ENCODE measurements around the gene CALML5.

The CALML5 gene

DNA sequence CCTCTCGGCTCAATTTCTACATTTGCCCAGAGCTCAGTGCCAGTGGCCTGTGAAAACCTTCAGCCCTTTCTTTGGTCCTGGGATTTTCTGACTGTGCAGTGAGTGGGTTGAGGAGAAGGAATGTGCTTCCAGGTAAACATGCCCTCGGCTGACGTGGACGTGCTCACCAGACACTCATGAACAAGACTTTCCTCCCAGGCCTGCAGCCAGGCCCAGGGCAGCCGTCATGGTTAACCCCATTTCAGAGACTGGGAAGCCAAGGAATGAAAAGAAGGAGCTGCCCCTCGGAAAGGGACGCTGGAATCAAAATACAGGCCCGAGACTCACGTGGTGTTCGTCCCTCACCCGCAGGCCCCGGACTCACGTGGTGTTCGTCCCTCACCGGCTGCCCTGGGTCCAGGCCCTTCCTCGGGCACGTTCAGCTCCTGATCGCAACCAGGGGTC, 8.8 kb upstream of the CALML5 start:
- TF ChIP-seq, protein P1, sequence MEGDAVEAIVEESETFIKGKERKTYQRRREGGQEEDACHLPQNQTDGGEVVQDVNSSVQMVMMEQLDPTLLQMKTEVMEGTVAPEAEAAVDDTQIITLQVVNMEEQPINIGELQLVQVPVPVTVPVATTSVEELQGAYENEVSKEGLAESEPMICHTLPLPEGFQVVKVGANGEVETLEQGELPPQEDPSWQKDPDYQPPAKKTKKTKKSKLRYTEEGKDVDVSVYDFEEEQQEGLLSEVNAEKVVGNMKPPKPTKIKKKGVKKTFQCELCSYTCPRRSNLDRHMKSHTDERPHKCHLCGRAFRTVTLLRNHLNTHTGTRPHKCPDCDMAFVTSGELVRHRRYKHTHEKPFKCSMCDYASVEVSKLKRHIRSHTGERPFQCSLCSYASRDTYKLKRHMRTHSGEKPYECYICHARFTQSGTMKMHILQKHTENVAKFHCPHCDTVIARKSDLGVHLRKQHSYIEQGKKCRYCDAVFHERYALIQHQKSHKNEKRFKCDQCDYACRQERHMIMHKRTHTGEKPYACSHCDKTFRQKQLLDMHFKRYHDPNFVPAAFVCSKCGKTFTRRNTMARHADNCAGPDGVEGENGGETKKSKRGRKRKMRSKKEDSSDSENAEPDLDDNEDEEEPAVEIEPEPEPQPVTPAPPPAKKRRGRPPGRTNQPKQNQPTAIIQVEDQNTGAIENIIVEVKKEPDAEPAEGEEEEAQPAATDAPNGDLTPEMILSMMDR (IDR thresholded peaks at IDR 0.05; ENCODE audit: low read depth, low read length), result no peak
- no peak overlapping the region for H3K4me3 ChIP-seq (ENCODE audit: low read depth, low read length)
- no peak for DNase-seq (ENCODE audit: low read depth, low spot score)
- in situ Hi-C loops (cut with HindIII; ENCODE audit: low sequenced_read_pairs), result no loop called here

DNA sequence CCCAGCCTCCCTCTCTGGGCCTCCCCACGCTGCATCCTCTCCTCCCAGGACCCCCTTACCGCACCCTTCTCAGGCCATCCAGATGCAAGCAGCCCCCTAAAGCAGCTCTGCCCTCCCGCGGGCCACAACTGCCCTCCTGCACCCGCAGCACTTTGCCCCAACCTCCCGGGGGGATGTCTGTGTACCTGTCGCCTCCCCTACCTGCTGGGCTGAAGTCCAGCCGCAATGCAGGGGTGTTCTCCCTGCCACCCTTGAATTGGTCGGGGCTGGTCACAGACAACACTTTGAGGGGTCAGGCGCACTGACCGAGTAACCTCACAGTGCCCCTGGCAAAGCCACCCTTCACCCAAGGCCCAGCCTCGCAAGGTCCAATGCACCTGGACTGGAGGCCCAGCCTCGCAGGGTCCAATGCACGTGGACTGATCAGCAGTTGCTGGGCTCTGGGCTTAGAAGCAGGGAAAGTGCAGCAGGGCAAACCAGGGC, 8.3 kb upstream of the CALML5 start:
- in situ Hi-C loops (cut with HindIII; ENCODE audit: low sequenced_read_pairs), result no loop called here
- H3K4me3 ChIP-seq (ENCODE audit: low read depth, low read length), result no peak overlapping the region
- TF ChIP-seq, protein P1 (IDR thresholded peaks at IDR 0.05; ENCODE audit: low read depth, low read length), result no peak
- DNase-seq (ENCODE audit: low read depth, low spot score), result no peak

DNA sequence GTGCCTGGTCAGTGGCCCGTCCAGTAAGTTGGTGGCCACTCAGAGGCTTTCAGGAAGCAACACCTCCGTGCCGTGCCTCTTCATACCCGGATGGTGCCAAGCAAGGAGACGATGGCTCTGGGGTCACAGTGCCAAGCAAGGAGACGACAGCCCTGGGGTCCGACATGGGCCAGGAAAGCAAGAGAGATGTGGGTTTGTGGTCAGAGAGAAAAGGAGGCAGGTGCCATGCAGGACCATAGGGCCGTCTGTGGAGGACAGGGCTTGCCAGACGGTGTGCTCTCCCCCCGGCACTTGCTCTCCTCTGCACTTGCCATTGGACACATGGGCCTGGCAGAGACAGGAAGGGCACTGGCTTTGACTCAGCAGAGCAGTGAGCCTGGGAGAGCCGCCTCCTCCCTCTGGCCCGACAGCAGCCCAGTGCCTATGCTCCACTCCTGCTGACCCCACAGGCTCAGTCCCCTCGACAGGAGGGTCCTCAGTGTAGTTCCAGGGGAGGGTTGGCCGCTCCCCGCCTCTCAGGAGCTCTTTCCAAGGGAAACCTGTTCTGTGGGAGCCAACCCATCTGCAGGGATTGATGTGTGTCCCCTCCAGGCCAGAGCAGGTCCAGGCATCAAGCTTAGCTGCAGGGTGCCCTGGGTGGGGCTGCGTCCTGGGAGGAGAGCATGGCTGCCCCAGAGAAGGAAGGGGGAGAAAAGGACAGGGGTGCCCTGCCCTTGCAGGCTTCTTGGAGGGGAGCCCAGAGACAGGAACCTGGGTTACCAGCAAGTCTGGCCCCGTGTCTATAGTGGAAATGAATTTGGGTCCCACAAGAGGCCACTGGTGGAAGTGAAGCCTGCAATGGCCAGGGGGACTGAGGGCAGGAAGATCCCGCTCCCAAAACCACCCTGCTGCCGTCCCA, 7.6 kb upstream of the CALML5 start:
- no peak overlapping the region for H3K4me3 ChIP-seq (ENCODE audit: low read depth, low read length)
- in situ Hi-C loops (cut with HindIII; ENCODE audit: low sequenced_read_pairs), result no loop called here
- TF ChIP-seq, protein P1 (IDR thresholded peaks at IDR 0.05; ENCODE audit: low read depth, low read length), result no peak
- no peak for DNase-seq (ENCODE audit: low read depth, low spot score)

DNA sequence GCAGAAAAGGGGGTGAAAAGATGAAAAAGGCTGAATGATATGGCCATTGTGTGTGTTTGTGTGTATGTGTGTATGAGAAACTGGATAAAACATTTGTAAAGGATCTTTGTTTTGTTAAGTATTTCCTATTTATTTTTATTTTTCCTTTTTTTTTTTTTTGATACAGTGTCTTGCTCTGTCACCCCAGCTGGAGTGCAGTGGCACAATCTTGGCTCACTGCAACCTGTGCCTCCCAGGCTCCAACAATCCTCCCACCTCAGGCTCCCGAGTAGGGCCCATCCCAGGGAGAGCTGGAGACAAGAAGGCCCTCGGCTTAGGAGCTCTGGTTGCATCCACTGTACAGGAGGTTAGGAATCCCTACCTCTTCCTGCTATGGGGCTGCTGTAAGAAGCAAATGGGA, 6.9 kb upstream of the CALML5 start:
- no peak for DNase-seq (ENCODE audit: low read depth, low spot score)
- in situ Hi-C loops (cut with HindIII; ENCODE audit: low sequenced_read_pairs), result no loop called here
- TF ChIP-seq, protein P1 (IDR thresholded peaks at IDR 0.05; ENCODE audit: low read depth, low read length), result no peak
- no peak overlapping the region for H3K4me3 ChIP-seq (ENCODE audit: low read depth, low read length)

DNA sequence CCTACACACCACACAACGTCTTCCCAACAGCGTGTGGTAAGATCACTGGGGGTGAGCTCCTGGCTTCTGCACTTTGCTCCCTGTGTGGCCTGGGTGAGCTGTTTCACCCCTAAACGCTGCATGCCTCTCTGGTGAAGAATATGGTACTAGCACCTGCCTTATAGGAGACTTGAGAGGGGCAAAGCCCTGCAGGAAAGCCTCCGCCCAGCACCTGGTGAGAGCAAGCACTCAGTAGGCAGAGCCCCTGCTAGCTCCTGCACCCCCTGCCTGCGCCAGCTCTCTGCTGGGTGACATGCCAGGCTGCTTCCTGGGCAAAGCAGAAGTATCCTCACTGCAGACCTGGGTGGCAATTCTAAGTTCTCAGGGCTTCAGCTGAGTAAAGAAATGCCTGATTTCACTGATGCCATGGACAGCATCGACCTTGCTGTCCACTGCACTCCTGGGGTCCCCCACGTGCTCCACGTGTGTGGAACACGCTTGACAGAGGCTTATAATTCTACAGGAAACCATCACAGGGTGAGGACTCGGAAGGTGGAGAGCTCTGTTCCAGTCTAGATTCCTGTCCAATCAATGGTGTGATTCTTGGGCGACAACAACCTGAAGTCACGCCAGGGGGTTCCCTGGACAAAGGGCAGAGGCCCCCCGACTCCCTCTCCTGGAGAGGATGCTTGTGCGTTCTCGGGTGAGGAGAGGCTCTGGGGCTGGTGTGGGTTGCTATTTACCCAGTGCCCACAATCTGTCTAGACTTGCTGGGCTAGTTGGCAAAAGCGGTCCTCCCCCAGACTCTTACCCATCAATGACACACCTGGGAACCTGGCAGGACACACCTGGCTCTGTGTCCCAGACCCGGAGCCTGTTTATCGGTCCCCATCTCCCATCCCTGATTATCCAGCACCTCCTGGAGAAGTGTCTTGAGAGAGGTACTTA, 5.0 kb upstream of the CALML5 start:
- DNase-seq (ENCODE audit: low read depth, low spot score), result no peak
- TF ChIP-seq, protein P1 (IDR thresholded peaks at IDR 0.05; ENCODE audit: low read depth, low read length), result no peak
- no peak overlapping the region for H3K4me3 ChIP-seq (ENCODE audit: low read depth, low read length)
- in situ Hi-C loops (cut with HindIII; ENCODE audit: low sequenced_read_pairs), result no loop called here

DNA sequence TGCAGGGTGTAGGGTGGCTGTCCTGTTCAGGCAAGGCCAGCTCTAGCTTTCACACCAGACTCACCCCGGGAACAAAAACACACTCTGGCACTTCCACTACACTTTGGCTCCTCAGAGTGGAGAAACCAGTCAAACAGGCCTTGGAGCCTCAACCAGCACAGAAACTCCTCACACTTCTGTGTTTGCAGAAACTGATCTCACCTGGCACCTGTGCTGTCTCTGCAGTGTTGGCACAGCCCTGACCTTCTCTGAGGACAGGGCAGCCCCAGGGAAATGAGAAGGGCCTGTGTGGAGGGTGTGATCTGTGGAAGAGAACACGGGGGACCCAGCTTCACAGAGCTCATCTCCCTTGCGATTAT, 4.1 kb upstream of the CALML5 start:
- in situ Hi-C loops (cut with HindIII; ENCODE audit: low sequenced_read_pairs), result no loop called here
- H3K4me3 ChIP-seq (ENCODE audit: low read depth, low read length), result no peak overlapping the region
- TF ChIP-seq, protein P1 (IDR thresholded peaks at IDR 0.05; ENCODE audit: low read depth, low read length), result no peak
- no peak for DNase-seq (ENCODE audit: low read depth, low spot score)
